C4-2B (cell line): Measurements from ENCODE around the gene LUZP1.

Source experiments
- ZFX ChIP-seq: fragments of 450-650 bp; IDR thresholded peaks from 2 replicates; pipeline ENCODE4 v1.6.1; 2017
- TF ChIP-seq, protein P1 (sequence below): fragments of 450-650 bp; conservative IDR thresholded peaks from 2 replicates; pipeline ENCODE4 v1.5.1; 2017; ENCODE audit warnings: mild to moderate bottlenecking

DNA sequence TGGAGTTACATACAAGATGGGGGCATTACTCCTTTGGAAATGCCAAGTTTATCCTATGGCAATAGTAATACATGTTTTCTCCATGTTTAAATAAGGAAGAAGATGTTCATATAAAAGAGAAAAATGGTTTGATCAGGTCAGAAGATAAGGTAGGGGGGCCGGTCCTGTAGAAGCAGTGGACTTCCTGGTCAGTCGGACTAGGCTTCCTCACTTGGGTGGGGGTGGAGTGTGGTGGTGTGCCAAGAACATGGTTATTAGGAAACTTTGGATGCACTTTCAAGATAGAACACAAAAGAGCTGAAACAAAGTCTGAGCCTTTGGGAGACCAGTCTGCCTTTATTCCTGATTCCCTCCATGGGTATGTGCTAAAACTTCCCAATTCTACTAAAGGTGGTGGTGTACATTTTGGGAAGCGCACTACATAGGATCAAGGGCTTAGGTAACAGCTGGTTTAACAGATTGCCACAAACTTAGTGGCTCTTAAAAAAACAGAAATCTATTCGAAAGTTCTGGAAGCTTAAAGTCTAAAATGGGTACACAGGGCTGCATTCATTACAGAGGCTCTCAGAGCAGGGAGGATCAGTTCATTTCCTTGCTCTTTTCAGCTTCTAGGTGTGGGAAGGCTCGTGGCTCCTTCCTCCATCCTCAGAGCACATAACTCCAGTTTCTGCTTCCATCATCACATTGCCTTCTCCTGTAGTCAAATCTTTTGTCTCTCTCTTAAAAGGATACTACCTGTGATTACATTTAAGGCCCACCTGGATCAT is 84.8 kb downstream of the LUZP1 start:
- TF ChIP-seq, protein P1, sequence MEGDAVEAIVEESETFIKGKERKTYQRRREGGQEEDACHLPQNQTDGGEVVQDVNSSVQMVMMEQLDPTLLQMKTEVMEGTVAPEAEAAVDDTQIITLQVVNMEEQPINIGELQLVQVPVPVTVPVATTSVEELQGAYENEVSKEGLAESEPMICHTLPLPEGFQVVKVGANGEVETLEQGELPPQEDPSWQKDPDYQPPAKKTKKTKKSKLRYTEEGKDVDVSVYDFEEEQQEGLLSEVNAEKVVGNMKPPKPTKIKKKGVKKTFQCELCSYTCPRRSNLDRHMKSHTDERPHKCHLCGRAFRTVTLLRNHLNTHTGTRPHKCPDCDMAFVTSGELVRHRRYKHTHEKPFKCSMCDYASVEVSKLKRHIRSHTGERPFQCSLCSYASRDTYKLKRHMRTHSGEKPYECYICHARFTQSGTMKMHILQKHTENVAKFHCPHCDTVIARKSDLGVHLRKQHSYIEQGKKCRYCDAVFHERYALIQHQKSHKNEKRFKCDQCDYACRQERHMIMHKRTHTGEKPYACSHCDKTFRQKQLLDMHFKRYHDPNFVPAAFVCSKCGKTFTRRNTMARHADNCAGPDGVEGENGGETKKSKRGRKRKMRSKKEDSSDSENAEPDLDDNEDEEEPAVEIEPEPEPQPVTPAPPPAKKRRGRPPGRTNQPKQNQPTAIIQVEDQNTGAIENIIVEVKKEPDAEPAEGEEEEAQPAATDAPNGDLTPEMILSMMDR: no peak
- TF ChIP-seq ZFX: no peak
